GM12801 (cell line): ENCODE data around the gene TSPAN13.

Experiments used
- TF ChIP-seq, protein P1 (sequence below): IDR thresholded peaks from one replicate; pipeline ENCODE4 v1.5.1; 2011; ENCODE audit warnings: control low read depth; ENCODE audit not compliant: insufficient read length; ENCODE audit errors: extremely low read depth

Gene TSPAN13

DNA sequence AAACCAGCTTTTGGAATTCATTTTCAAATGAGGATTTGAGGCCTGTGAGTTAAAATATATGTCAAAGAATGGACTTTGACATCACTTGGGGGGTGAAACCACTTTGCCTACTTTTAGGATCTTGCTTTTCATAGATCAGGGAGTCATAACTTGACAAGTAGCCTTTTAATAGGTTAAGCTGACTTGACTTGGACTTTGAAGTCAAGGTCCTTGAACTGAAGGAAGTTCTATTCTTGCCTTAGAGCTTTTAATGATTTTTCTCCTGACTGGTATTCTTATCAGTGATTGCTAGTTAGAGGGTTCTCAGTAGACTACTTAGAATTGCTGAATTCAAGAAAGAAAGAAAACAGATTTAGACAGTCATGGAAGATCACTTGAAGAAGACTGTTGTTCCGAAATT lies 33.6 kb downstream of the TSPAN13 start:
- TF ChIP-seq, protein P1, sequence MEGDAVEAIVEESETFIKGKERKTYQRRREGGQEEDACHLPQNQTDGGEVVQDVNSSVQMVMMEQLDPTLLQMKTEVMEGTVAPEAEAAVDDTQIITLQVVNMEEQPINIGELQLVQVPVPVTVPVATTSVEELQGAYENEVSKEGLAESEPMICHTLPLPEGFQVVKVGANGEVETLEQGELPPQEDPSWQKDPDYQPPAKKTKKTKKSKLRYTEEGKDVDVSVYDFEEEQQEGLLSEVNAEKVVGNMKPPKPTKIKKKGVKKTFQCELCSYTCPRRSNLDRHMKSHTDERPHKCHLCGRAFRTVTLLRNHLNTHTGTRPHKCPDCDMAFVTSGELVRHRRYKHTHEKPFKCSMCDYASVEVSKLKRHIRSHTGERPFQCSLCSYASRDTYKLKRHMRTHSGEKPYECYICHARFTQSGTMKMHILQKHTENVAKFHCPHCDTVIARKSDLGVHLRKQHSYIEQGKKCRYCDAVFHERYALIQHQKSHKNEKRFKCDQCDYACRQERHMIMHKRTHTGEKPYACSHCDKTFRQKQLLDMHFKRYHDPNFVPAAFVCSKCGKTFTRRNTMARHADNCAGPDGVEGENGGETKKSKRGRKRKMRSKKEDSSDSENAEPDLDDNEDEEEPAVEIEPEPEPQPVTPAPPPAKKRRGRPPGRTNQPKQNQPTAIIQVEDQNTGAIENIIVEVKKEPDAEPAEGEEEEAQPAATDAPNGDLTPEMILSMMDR = no peak

DNA sequence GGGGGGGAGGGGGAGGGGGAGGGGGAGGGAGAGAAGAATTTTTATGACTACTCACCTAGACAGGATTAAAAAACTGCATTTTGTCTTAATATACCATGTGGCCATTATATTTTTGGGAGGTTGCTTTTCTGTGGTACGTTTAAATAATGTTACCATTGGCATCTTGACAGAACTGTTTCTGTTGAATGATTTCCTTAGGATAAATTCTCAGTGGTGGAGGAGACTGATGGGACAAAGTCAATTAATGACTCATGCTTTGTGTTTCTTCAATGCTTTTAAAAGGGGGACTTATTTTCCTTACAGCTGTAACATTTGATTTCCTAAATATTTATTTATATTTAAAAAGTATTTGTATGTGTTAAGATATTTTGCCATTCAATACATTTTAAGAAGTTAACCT lies 37.5 kb downstream of the TSPAN13 start:
- TF ChIP-seq, protein P1 = no peak

DNA sequence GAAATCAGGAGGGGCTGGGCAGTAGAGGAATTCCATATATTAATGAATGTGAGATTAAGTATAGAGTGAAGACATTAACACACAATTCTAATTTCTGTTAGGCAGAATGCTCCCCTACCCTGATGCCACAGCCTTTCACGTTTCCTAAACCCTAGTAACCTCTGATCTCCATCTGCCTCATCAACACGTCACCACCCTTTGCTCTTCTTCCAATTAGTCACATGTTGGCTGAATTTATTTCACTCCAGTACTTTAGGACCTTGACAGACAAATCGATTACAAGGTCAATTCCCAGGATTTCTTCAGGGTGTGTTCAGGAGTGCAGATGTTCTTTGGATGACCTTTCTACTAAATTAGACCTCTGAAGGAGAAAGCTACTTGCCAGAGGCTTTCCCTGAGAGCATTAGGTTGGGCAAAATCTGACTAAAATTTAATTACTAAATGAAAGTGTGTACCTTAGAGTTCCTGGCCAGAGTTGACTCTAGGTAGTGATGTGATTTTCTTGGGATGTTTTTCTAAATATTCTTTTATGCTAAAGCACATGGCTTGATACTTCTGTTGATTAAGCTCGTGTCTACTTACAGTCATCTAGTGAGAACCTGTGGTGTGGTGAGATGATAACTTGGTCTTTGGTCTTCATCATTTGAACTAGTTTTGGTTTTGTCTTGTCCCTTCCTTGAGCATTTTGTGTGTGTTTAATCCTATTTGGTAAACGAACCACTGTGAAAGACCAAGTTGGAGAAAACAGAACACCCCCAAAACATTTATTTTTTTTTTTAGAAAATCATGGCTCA lies 38.5 kb downstream of the TSPAN13 start:
- TF ChIP-seq, protein P1 = no peak

DNA sequence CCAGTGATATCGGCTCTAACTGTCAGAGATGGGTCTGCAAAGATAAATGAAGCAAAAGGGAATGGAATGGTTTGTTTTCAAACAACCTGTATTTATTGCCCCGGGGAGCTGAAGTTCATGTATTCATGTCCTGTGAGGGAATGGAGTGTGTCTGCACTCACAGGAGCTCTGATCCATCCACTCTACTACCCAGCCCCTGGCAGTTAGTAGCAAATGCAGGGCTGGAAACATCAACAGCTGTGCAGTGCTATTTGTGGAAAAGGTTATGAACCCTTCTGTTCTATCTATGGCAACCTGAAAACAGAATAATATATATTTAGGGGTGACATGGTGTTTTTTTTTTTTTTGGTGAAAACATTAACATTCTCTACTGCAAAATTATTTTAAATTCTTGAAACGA lies 41.4 kb downstream of the TSPAN13 start:
- TF ChIP-seq, protein P1 = no peak

DNA sequence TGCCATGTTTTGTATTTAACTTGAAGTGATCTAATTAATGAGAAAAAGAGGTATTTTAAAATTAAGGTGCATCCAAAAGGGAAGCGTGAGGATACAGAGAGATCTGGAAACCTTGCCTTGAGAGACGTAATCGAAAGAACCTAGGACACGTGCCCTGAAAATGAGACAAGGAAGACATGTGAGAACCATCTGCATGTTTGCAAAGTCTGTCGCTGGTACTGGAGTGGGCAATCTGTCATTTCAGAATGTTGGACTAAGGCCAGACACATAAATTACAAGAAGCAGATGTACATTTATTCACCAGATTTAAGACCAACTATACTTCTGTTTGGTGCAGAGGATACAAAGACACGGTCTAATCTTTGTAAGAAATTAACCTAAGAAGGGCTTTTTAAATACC lies 42.1 kb downstream of the TSPAN13 start:
- TF ChIP-seq, protein P1 = no peak

DNA sequence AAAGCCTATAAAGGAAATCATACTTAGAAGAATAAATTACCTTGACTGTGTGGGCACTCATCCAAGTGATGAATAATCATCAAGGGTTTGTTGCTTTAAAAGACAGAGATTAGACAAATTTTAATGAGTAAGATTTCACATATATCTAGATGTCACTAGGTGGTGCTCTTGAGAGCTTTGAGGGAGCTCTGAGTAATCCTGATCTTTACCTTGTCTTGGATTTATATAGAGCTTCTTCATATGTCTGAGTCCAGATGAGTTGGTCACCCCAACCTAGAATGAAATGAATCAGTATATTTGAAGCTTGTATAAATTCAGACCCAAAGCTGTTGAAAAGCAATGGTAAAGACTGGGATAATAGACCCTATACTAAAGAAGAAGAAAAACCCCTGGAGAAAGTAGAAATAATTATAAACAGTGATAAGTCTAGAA lies 47.6 kb downstream of the TSPAN13 start:
- TF ChIP-seq, protein P1 = no peak

DNA sequence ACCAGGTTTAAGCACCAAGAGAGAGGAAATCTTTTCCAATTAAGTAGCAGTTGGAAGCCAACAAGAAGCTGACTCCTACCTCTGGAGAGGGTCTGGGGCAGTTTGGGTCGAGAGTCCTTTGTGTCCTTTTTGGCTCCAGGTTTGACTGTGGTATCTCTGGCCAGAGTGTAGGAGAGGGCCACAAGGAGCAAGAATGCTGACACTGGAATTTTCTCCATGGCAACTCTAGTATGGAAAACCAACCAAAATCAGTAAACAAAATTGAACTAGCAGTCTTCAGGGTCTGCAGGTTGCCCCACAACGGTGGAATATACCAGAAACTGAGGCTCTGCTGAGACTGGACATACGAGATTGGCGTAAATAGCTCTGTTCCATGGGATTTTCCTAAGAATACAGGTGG lies 48.0 kb downstream of the TSPAN13 start:
- TF ChIP-seq, protein P1 = no peak
